DLD1 (cell line): ENCODE results near the gene C6orf15.

Experiments used
- in situ Hi-C: cut with HindIII; loops from 2 replicates; pipeline ENCODE4 v1.10.0; 2017; ENCODE audit warnings: low sequenced_read_pairs

Gene C6orf15

GRCh38 chr6:31132806-31133205 is 20.4 kb upstream of the C6orf15 start:
- in situ Hi-C loops: loop anchor here (25.0 kb wide), 1 partner anchor 104 kb away; no protein-coding TSS in a partner anchor

GRCh38 chr6:31131595-31131994 is 19.2 kb upstream of the C6orf15 start:
- in situ Hi-C loops: loop anchor here (25.0 kb wide), 1 partner anchor 106 kb away; no protein-coding TSS in a partner anchor

GRCh38 chr6:31130751-31131150 is 18.4 kb upstream of the C6orf15 start:
- in situ Hi-C loops: loop anchor here (25.0 kb wide), 1 partner anchor 107 kb away; no protein-coding TSS in a partner anchor

GRCh38 chr6:31129130-31129529 is 16.8 kb upstream of the C6orf15 start:
- in situ Hi-C loops: loop anchor here (25.0 kb wide), 1 partner anchor 108 kb away; no protein-coding TSS in a partner anchor

GRCh38 chr6:31128093-31128676 is 15.8 kb upstream of the C6orf15 start:
- in situ Hi-C loops: loop anchor here (25.0 kb wide), 1 partner anchor 109 kb away; no protein-coding TSS in a partner anchor

GRCh38 chr6:31126396-31127175 is 14.2 kb upstream of the C6orf15 start:
- in situ Hi-C loops: loop anchor here (25.0 kb wide), 1 partner anchor 111 kb away; no protein-coding TSS in a partner anchor

GRCh38 chr6:31125586-31126363 is 13.4 kb upstream of the C6orf15 start:
- in situ Hi-C loops: loop anchor here (25.0 kb wide), 1 partner anchor 112 kb away; no protein-coding TSS in a partner anchor

- in situ Hi-C loops: loop anchor here (25.0 kb wide), 1 partner anchor 112 kb away; no protein-coding TSS in a partner anchor
Observed at GRCh38 chr6:31125162-31125561, 12.8 kb upstream of the C6orf15 start.

GRCh38 chr6:31122791-31123706 is 10.7 kb upstream of the C6orf15 start:
- in situ Hi-C loops: no loop called here

- in situ Hi-C loops: no loop called here
Observed at GRCh38 chr6:31121131-31121790, 8.9 kb upstream of the C6orf15 start.

GRCh38 chr6:31120151-31120915 is 8.0 kb upstream of the C6orf15 start, which contains the start of gene CDSN:
CDSN (minus strand) TSS chr6:31120446; CDS start chr6:31120419, 27 bp downstream.
- in situ Hi-C loops: no loop called here

GRCh38 chr6:31118178-31118577 is 5.8 kb upstream of the C6orf15 start:
- in situ Hi-C loops: no loop called here

- in situ Hi-C loops: no loop called here
Observed at GRCh38 chr6:31116661-31117385, 4.4 kb upstream of the C6orf15 start.

GRCh38 chr6:31115941-31116560 is 3.7 kb upstream of the C6orf15 start:
- in situ Hi-C loops: no loop called here

- in situ Hi-C loops: no loop called here
Observed at GRCh38 chr6:31114970-31115849, 2.8 kb upstream of the C6orf15 start.

GRCh38 chr6:31114541-31114878 is 2.1 kb upstream of the C6orf15 start, which contains the start of gene PSORS1C1:
PSORS1C1 (plus strand) TSS chr6:31114800; CDS start chr6:31129633, 14,833 bp downstream.
- in situ Hi-C loops: no loop called here
